NCI-H774 (cell line): ENCODE data around the gene PLSCR3.
A peak's percentile ranks its signal among the peaks of the same experiment; 100 is the strongest.

Experiments
- DNase-seq: peaks from one replicate; lab custom pipeline; 2025; lab: John Stamatoyannopoulos, UW

PLSCR3 gene

GRCh38 chr17:7405350-7406234 is 11.3 kb upstream of the PLSCR3 start:
- no peak for DNase-seq

GRCh38 chr17:7404737-7405349 is 10.5 kb upstream of the PLSCR3 start:
- DNase-seq, result peak; percentile 60

- DNase-seq, result peak; percentile 90
Measured at GRCh38 chr17:7403977-7404736, 9.8 kb upstream of the PLSCR3 start, which contains the start of gene TMEM256. Gene TMEM256 (minus strand): TSS chr17:7404097. CDS start chr17:7404084, 13 bp downstream.

- DNase-seq, result no peak
Measured at GRCh38 chr17:7403727-7403976, 9.3 kb upstream of the PLSCR3 start.

- no peak for DNase-seq
Measured at GRCh38 chr17:7403043-7403726, 8.9 kb upstream of the PLSCR3 start.

GRCh38 chr17:7398612-7399011 is 4.3 kb upstream of the PLSCR3 start:
- DNase-seq, result no peak

GRCh38 chr17:7396147-7396546 is 1.8 kb upstream of the PLSCR3 start:
- no peak for DNase-seq

- DNase-seq, result no peak
Measured at GRCh38 chr17:7393613-7394451, 493 bp downstream of the PLSCR3 start.

GRCh38 chr17:7392696-7393612 is 1.4 kb downstream of the PLSCR3 start:
- DNase-seq, result no peak

GRCh38 chr17:7391307-7391706 is 3.0 kb downstream of the PLSCR3 start:
- DNase-seq, result no peak

- no peak for DNase-seq
Measured at GRCh38 chr17:7389924-7390910, 4.1 kb downstream of the PLSCR3 start.

GRCh38 chr17:7388856-7389255 is 5.5 kb downstream of the PLSCR3 start:
- DNase-seq, result no peak

GRCh38 chr17:7384489-7385081 is 9.7 kb downstream of the PLSCR3 start:
- no peak for DNase-seq

- DNase-seq, result peak; percentile 9
Measured at GRCh38 chr17:7383742-7384488, 10.4 kb downstream of the PLSCR3 start.

- DNase-seq, result no peak
Measured at GRCh38 chr17:7383371-7383741, 11.0 kb downstream of the PLSCR3 start.

GRCh38 chr17:7382901-7383300 is 11.4 kb downstream of the PLSCR3 start:
- no peak for DNase-seq

- no peak for DNase-seq
Measured at GRCh38 chr17:7380855-7381683, 13.3 kb downstream of the PLSCR3 start, which contains the start of gene TNK1. Gene TNK1 (plus strand): TSS chr17:7381089. CDS start chr17:7382927, 1,838 bp downstream.
